CD4-positive, alpha-beta T cell treated with Interleukin-6 at 100 ng/mL for 8 hours (primary cell): ENCODE measurements around the gene USP9X.
"Not testable (repeated sequence)": the region's sequence is repeated elsewhere in the genome, so short reads cannot be mapped to it uniquely, and the experiment has no call there.

Source experiments
- DNase-seq: peaks from one replicate; pipeline ENCODE4 v3.0.0-alpha.2; 2020; ENCODE audit warnings: mixed read lengths, low spot score

The USP9X gene

DNA sequence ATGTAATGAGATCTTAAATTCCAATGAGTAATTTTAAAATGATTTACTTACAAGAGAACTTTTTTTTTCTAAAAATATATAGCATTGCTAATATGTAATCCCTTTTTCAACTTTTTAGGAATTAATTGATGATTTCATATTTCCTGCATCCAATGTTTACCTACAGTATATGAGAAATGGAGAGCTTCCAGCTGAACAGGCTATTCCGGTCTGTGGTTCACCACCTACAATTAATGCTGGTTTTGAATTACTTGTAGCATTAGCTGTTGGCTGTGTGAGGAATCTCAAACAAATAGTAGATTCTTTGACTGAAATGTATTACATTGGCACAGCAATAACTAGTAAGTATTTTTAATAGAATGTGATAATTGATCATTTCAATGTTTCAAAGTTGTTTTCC lies 113.2 kb downstream of the USP9X start:
- DNase-seq, result no peak

- DNase-seq, result no peak
These were observed 115.5 kb downstream of the USP9X start for GRCh38 chrX:41200785-41201184.

GRCh38 chrX:41209853-41210252 lies 124.6 kb downstream of the USP9X start:
- DNase-seq, result no peak

DNA sequence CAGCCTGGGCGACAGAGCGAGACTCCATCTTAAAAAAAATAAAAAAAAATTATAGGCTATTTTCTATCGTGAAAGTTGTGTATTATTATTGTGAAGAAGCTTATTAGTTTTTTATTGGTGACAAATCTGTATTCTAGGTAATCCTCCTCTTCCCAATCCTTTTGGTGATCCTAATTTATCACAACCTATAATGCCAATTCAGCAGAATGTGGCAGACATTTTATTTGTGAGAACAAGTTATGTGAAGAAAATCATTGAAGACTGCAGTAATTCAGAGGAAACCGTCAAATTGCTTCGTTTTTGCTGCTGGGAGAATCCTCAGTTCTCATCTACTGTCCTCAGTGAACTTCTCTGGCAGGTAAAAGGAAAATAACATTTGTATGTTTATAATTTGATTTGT lies 139.4 kb downstream of the USP9X start:
- DNase-seq, result no peak

DNA sequence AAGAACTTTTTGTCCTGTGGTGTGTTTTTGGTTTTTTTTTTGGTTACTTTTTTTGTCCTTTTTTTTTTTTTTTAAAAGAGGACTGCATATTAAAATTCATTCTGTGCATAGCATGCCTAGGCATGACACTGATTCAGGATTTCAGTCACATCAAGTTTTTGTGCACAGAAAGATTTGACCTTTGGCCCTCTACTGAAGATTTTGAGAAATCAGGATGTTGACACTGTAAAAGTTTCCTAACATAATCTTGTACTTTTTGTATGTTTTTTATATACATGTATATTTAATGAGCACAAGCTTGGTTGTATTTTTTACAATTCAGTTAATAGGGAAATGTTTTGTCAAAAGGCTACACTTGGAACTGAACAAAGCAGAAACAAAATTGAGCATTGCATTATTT lies 148.7 kb downstream of the USP9X start:
- DNase-seq, result no peak

DNA sequence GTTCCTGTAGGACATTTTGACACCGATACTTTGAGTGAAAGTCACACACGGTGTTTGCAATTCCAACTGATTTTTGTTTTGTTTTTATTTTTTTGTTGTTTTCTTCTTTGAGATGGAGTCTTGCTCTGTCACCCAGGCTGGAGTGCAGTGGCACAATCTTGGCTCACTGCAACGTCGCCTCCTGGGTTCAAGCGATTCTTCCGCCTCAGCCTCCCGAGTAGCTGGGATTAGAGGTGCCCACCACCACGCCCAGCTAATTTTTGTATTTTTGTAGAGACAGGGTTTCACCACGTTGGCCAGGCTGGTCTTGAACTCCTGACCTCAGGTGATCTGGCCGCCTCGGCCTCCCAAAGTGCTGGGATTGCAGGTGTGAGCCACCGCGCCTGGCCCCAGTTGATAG lies 149.2 kb downstream of the USP9X start:
- not testable (repeated sequence) for DNase-seq

- no peak for DNase-seq
These were observed 149.7 kb downstream of the USP9X start for GRCh38 chrX:41234962-41235361.

DNA sequence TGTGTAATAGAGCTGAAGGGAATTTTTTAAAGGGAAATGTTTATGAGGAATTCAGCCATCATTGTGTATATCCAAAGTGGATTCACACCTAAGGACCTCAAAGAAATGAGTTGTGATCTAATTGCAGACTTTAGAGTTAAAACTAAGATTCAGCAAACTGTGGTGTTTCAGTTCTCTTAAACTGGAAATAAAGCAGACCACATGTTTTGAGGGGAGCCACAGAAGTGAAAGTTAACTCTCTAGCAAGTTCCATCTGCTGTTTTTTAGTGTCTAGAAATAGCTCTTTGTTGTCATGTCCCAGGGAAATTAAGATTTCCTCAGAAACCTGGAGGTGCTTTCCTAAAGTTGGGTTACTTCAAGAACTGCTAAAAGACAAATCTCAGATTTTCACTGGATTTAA lies 151.4 kb downstream of the USP9X start:
- DNase-seq, result no peak

- DNase-seq, result no peak
These were observed 155.3 kb downstream of the USP9X start for GRCh38 chrX:41240509-41240908.

GRCh38 chrX:41241962-41242361 lies 156.7 kb downstream of the USP9X start:
- no peak for DNase-seq

- DNase-seq, result no peak
These were observed 160.4 kb downstream of the USP9X start for GRCh38 chrX:41245641-41246040.

DNA sequence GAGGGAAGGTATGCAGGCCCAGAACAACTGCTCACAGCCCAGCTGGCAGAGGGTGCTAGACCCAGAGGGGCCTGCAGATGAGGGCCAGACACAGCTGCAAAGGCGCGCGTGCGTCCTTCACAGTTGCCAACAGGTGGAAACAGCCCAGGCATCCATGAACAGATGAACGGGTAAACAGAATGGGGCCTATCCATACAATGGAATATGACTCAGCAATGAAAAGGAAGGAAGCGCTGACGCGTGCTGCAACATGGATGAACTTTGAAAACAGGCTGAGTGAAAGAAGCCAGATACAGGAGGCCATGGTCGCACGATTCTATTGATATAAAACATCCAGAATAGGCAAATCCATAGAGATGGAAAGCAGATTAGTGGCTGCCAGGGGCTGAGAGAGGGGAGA lies 165.6 kb downstream of the USP9X start:
- DNase-seq, result no peak

DNA sequence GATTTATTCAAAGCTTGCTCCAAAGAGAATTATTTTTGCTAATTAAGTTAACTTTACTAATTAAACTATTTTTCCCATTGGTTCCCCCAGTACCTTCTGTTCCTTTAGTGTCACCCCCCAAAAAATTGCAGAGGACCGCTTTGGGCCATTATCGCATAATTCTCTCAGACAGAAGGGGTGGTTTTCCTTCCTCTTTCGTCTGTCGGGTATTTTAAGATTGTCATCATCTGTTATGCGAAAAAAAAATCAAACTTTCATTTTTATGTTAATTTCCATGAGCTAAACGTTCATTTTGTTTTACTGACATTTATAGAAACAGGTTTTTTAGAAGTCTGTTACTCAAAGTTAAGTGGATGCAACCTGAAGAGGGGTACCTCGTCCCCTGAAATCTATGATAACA lies 172.6 kb downstream of the USP9X start:
- DNase-seq, result no peak

GRCh38 chrX:41258226-41258625 lies 173.0 kb downstream of the USP9X start:
- no peak for DNase-seq

GRCh38 chrX:41258871-41259270 lies 173.6 kb downstream of the USP9X start:
- no peak for DNase-seq

DNA sequence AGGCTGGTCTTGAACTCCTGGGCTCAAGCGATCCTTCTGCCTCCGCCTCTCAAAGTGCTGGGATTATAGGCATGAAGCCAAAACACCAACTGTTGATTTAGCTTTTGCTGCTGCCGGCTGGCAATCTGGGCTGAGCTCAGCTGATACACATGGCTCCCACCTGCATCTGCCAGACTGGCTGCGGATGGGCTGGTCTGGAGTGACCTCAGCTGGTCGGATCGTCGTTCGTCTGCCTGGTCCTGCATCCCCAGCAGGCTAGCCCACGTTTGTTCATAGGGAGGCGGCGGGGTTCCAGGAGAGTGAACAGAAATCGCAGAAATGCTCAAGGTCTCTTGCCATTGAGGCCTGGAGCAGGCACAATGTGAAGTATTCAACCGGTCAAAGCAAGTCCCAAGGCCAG lies 174.3 kb downstream of the USP9X start:
- no peak for DNase-seq

DNA sequence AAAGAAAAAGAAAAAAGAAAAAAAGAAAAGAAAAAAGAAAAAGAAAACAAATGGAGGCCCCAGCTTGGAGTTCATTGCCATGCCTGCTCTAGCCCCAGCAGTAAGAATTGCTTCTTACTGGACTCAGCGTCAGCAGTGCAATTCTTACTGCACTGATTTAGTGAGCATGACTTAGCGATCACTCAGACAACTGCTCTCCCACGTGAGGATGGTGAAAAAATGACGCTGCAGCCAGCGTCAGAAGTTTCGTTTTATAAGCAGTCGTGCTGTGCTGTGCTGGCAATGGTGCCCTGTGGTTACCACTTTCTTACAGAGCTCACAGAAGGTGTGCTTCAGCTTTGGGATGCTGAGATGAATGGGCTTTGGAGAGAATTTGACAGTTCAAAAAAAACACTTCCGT lies 180.4 kb downstream of the USP9X start:
- DNase-seq, result peak; percentile 47

DNA sequence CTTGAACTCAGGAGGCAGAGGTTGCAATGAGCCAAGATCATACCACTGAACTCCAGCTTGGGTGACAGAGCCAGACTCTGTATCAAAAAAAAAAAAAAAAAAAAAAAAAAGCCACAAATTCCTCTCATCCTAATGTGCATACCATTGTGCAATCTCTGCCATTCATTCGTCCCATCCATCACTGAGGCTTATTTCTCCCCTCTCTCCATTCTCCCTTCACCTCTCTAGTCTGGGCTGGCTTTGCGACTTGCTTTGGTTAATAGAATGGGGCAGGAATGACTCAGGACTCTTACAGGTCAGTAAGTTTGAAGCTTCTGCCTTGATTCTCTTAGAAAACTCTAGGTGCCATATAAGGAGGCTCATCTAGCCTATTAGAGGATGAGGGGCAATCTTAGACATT lies 188.4 kb downstream of the USP9X start:
- no peak for DNase-seq

- DNase-seq, result peak; percentile 59
These were observed 190.7 kb downstream of the USP9X start for GRCh38 chrX:41275661-41276609.

- no peak for DNase-seq
These were observed 191.6 kb downstream of the USP9X start for GRCh38 chrX:41276661-41277506.

GRCh38 chrX:41282307-41282706 lies 197.1 kb downstream of the USP9X start:
- not testable (repeated sequence) for DNase-seq

DNA sequence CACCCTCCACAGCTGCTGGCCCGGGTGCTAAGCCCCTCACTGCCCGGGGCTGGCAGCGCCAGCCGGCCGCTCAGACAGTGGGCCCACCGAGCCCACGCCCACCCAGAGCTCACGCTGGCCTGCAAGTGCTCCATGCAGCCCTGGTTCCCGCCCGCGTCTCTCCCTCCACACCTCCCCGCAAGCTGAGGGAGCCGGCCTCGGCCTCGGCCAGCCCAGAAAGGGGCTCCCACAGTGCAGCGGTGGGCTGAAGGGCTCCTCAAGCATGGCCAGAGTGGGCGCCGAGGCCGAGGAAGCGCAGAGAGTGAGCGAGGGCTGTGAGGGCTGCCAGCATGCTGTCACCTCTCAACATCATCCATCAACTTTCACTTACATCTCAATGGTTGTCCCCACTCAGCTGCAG lies 200.7 kb downstream of the USP9X start:
- DNase-seq, result not testable (repeated sequence)
